WI38 (cell line): ENCODE results near the gene TEK.

ENCODE experiments used
- H3K4me3 ChIP-seq: 2 replicates; pipeline ENCODE4 v1.5.1; 2011; ENCODE audit warnings: low read depth, mild to moderate bottlenecking, control low read depth, low read length
- TF ChIP-seq, protein P1 (sequence below): IDR thresholded peaks from 2 replicates; pipeline ENCODE4 v1.5.1; 2012; ENCODE audit warnings: low read depth, mild to moderate bottlenecking, control low read depth, low read length

Gene TEK

DNA sequence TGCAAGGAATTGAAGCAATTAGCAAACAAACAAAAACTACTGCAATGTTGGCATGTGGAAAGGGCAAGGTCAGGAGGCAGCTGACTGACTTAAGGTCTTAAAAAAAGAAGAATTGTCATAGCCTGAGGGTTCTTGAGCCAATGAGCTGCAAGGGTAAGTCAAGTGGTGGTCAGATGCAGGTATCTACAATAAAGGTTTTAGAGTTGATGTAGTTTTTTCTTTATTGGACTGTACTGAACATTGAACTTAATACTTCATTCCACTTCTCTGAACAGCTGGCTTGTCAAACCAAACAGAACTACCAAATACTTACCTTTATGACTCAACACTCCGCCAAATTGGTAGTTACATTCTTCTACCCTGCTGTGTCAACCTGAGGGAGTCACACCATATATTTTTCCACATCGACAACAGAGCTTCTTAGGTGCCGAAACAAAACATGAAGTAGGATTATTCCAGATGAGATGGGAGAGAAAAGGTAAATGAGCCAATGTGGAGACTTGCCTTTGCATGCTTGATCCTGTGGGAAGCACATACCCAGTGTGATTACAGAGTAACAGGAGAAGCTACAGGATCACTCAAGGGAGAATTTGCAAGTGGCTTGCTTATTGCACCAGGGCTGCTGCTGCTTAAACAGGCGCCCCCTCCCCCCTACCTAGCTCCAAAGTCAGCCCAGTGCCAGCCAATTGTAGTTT, 152.6 kb downstream of the TEK start:
- no peak overlapping the region for H3K4me3 ChIP-seq
- TF ChIP-seq, protein P1, sequence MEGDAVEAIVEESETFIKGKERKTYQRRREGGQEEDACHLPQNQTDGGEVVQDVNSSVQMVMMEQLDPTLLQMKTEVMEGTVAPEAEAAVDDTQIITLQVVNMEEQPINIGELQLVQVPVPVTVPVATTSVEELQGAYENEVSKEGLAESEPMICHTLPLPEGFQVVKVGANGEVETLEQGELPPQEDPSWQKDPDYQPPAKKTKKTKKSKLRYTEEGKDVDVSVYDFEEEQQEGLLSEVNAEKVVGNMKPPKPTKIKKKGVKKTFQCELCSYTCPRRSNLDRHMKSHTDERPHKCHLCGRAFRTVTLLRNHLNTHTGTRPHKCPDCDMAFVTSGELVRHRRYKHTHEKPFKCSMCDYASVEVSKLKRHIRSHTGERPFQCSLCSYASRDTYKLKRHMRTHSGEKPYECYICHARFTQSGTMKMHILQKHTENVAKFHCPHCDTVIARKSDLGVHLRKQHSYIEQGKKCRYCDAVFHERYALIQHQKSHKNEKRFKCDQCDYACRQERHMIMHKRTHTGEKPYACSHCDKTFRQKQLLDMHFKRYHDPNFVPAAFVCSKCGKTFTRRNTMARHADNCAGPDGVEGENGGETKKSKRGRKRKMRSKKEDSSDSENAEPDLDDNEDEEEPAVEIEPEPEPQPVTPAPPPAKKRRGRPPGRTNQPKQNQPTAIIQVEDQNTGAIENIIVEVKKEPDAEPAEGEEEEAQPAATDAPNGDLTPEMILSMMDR, result no peak

DNA sequence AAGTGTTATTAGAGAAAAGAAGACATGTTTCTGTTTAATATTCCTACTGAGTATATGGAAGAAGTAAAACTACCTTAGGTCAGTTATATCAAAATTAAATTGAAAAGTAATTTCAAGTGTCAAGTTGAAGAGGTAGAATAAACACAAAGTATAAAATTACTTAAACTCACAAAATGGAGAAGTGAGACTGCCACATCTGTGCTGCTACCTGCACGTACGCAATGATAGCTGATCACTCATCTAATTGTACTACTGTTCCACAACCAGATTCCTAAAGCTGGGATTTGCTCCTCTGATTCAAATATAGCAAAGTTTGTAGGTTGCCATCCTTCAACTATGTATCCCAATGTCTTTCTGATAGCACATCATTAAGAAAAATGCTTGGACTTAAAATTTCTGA, 163.1 kb downstream of the TEK start:
- H3K4me3 ChIP-seq, result no peak overlapping the region
- TF ChIP-seq, protein P1, result no peak

DNA sequence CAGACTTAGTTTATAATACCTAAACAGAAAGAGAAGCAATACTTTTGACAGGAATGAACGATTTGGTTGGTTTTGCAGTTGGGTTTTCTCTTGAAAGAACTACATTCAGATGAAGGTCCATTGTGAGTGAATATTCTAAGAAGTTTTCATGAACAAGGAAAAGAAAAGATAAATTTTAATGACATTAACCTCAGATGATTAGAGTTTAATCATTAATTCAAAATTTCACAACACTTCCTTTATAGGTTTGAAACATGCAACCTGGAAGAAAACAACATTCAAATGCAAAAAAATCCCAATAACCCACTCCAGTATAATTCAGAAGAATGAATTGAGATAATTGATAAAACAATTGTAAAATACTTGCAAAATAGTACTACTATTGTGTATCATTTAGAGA, 164.2 kb downstream of the TEK start:
- H3K4me3 ChIP-seq, result no peak overlapping the region
- TF ChIP-seq, protein P1, result no peak

DNA sequence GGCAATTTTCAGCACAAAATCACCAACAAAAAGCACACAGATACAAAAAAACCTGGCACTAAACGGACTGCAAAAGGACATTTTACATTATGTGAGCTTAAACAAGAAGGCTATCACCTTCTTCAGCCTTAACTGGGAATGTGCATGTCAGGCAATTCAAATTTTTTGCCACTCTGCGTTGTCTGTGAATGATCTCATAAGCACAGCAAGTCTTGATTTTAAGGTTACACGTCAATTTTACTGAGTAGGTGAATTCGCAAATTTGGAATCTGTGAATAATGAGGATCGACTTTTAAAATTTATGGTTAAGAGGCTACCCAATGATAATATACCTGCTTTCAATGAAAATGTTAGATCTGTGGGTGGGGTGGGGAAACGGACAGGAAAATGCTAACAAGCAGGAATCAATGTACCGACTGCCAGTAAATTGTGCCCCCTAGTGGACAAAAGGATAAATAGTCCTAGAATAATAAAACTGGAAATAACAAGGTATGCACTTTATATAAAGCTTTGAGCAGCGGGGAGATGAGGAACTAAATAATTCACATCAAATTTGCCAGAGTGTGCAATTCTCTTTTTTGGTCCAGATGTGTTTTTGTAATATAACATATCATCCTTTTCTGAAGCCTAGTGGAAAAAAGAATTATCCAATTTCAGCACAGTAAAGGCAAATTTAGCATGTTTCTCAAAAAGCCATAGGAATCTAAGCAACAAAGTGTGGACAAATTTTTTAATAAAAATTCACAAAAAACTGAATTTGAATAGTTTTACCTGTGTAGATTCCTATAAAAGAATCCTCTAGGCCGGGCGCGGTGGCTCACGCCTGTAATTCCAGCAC, 167.4 kb downstream of the TEK start:
- H3K4me3 ChIP-seq, result no peak overlapping the region
- TF ChIP-seq, protein P1, result peak; percentile 46

DNA sequence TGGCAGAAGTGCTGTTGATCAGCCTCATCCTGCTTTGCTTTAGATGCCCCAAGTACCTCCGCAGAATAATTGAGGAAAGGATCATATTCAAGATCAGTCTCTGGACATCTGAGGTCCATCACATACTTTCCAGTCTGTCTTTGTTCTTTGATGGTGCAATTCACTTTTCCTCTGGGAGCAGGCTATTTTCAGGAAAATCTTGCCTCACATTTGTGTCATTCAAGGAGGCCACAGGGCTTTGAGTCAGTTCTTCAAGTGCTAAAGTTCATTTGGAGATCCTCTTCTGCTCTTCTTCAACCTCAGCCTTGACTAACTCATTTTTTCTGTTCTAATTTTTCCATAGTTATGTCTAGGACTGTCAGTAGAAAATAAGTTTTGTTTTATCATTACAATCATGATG, 169.3 kb downstream of the TEK start:
- H3K4me3 ChIP-seq, result no peak overlapping the region
- TF ChIP-seq, protein P1, result no peak

DNA sequence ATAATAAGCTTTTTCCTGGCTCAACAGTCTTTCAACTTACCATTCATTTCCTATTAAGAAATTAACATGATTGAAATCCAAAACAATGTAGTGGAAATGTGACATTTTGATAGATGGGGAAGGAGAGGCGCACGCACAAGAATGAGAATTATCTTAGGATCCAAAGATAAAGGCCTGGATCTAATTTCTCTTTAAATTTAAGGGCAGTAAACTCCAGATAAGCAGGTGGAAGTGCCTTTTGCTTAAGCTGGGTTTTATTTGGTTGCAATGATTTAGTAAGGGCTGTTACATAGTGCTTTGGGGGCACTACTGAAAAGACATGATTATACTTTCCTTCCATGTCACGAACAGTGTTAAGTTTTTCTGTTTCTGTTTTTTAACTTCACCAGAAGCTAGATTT, 170.6 kb downstream of the TEK start:
- TF ChIP-seq, protein P1, result no peak
- H3K4me3 ChIP-seq, result no peak overlapping the region
